ENCODE measurements around the gene CREB3. TPM values are rescaled to one million over a fixed set of nuclear protein-coding genes. Genes with fewer than 3 reads are reported as not detected.

The CREB3 gene
- total and polyA plus RNA-seq, 9 of the 15 experiments (the other 6 are each of a cell fraction or from before 2014, with no cell fraction given): 5.7 to 18.3 (median 14.9) TPM

DNA sequence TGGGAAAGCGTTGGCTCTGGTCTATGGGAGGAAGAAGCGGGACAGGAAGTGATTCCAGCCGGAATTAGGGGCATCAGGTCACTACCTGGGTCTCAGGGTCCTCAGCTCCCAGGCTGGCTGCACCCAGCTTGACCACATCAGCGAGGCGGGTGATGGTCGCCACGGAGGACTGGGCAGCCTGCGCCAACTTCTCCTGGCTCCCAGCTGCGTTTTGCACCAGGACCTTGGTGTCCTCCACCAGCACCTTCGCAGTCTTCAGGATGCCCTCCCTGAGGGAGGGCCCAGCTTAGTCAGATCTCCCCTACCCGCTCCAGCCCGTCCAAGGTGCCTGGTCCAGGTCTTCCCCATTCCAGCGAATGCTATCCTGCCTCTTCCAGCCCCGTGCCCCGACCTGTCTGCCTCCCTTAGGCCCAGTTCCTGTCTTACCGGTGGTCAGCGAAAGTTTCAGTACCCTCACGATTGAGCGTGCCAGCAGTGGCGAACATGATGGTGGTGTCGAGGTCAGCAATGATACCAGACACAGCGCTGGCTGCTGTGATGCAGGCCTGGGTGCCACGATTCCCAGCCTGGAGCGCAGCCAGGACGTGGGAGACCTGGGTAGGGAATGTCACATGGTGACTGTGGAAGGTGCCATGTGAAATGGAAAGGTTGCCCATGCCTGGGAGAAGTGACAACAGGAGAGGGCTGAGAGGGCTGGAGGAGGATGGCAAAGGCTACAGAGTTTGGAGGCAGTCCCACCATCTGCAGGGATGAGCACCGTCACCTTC, 28.4 kb upstream of the CREB3 start:
- Histone ChIP-seq H3K9ac (ENCODE audit: insufficient read depth in 1 of 2, low read depth in 2 of 2, low read length in 2 of 2) (no peak overlapping the region; a peak in 1 of 4 replicates), H3K27me3 (ENCODE audit: control insufficient read depth in 2 of 2, insufficient read depth in 2 of 2, low read length in 2 of 2) (no peaks in the 10 kb centered on the region), H3K4me3 (no peak overlapping the region), H3K79me2 (ENCODE audit: control insufficient read depth, insufficient read depth, low read length) (no peaks in the 10 kb centered on the region), H3K9me3 (replicated peaks; ENCODE audit: control insufficient read depth, insufficient read depth, low read depth, low read length) (no peaks in the 10 kb centered on the region), H3K9me1 (ENCODE audit: control insufficient read depth, insufficient read depth, low read length) (peaks cover 3% of the 10 kb centered on the region), H2AFZ (ENCODE audit: low read depth, low read length) (no peak overlapping the region), H3K27ac (ENCODE audit: extremely low read depth, low read depth, low read length) (no peak overlapping the region), H4K20me1 (replicated peaks; ENCODE audit: control insufficient read depth, insufficient read depth, low read length) (no peaks in the 10 kb centered on the region), H3K4me1 (replicated peaks in 1 of 2; ENCODE audit: control insufficient read depth in 2 of 2, insufficient read depth in 2 of 2, low read length in 2 of 2) (no peaks in the 10 kb centered on the region), H3K4me2 (ENCODE audit: insufficient read depth, low read length) (no peak overlapping the region), H3K36me3 (ENCODE audit: control insufficient read depth, insufficient read depth, low read length) (peaks cover 98% of the 10 kb centered on the region)
- in situ Hi-C loops (cut with MboI): no loop called here
- intact Hi-C loops (cut with micrococcal nuclease): no loop called here
- POLR2A ChIA-PET: interaction anchor here (0.9 to 1.0 kb wide), 2 partner anchors 11 to 12 kb away, joined by 4 read pairs; no protein-coding TSS in a partner anchor
- FAIRE-seq (no peak), ATAC-seq (no peak), DNase-seq (ENCODE audit: extremely low read depth in 1 of 4, low spot score in 3 of 4) (no peak)
- TSS peak; percentile 31 for BruUV-seq (replicated peaks)
- TF ChIP-seq FOXJ3 (CRISPR knock-in tag; IDR thresholded peaks at IDR 0.05) (no peak), POLR2G (IDR thresholded peaks at IDR 0.05; ENCODE audit: low read depth, low read length) (0 out of 2 replicates have a peak, but pooled peaks have one; percentile 43), RBFOX2 (IDR thresholded peaks at IDR 0.05; ENCODE audit: low read depth, low read length) (0 out of 2 replicates have a peak, but pooled peaks have one; percentile 27)
- WGBS (ENCODE audit: insufficient coverage, low coverage, missing lambda C conversion rate): 98% methylated on average over 21 of the region's 26 CpGs
- CTCF ChIA-PET (ENCODE audit: low intra/inter-chr PET ratio): no interaction called here

DNA sequence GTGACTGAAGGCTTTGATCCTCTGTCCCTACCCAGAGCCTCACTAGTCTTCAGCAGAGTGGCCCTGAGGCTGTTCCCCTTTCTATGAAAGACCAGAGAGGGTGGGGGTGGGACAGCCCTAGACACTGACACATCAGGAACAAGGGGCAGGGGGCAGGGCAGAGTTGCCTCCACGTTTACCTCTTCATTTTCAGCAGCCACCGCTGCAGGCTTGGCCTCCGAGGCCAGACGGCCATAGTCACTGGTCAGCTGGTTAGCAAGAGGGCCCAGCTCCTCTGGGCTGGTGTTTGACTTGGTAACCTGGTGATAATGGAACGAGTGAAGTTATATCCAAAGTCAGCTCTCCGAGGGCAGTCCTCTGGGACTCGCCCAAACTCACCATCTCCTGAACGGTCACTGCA, 27.1 kb upstream of the CREB3 start:
- FAIRE-seq: no peak
- DNase-seq (ENCODE audit: extremely low read depth in 1 of 4, low spot score in 3 of 4): no peak
- H3K27me3 ChIP-seq (ENCODE audit: control insufficient read depth in 2 of 2, insufficient read depth in 2 of 2, low read length in 2 of 2): no peaks in the 10 kb centered on the region
- H3K9ac ChIP-seq (ENCODE audit: insufficient read depth in 1 of 2, low read depth in 2 of 2, low read length in 2 of 2): no peak overlapping the region
- CTCF ChIA-PET (ENCODE audit: low intra/inter-chr PET ratio): no interaction called here
- H3K27ac ChIP-seq (ENCODE audit: extremely low read depth, low read depth, low read length): no peak overlapping the region
- H3K9me1 ChIP-seq (ENCODE audit: control insufficient read depth, insufficient read depth, low read length): peaks cover 3% of the 10 kb centered on the region
- 64% methylated on average over 6 of the region's 8 CpGs for WGBS (ENCODE audit: insufficient coverage, low coverage, missing lambda C conversion rate)
- ATAC-seq: no peak
- no peaks in the 10 kb centered on the region for H4K20me1 ChIP-seq (replicated peaks; ENCODE audit: control insufficient read depth, insufficient read depth, low read length)
- peaks cover 92% of the 10 kb centered on the region for H3K36me3 ChIP-seq (ENCODE audit: control insufficient read depth, insufficient read depth, low read length)
- intact Hi-C loops (cut with micrococcal nuclease): no loop called here
- no peak overlapping the region for H3K4me3 ChIP-seq
- H3K4me1 ChIP-seq (replicated peaks in 1 of 2; ENCODE audit: control insufficient read depth in 2 of 2, insufficient read depth in 2 of 2, low read length in 2 of 2): no peaks in the 10 kb centered on the region
- H3K79me2 ChIP-seq (ENCODE audit: control insufficient read depth, insufficient read depth, low read length): no peaks in the 10 kb centered on the region
- H3K9me3 ChIP-seq (replicated peaks; ENCODE audit: control insufficient read depth, insufficient read depth, low read depth, low read length): no peaks in the 10 kb centered on the region
- no TSS peak for BruUV-seq (replicated peaks)
- no peak overlapping the region for H3K4me2 ChIP-seq (ENCODE audit: insufficient read depth, low read length)
- H2AFZ ChIP-seq (ENCODE audit: low read depth, low read length): no peak overlapping the region
- POLR2A ChIA-PET: interaction anchor here (0.6 to 1.7 kb wide), 5 partner anchors 9 to 31 kb away, joined by 3 to 6 read pairs (median 4); no protein-coding TSS in a partner anchor
- in situ Hi-C loops (cut with MboI): no loop called here
- TF ChIP-seq L3MBTL2 (IDR thresholded peaks at IDR 0.05): no peak
- no peak for TF ChIP-seq ZNF507 (tag; conservative IDR thresholded peaks at IDR 0.05)
- no peak for TF ChIP-seq HOMEZ (CRISPR knock-in tag; IDR thresholded peaks at IDR 0.05)
- TF ChIP-seq, protein P1, sequence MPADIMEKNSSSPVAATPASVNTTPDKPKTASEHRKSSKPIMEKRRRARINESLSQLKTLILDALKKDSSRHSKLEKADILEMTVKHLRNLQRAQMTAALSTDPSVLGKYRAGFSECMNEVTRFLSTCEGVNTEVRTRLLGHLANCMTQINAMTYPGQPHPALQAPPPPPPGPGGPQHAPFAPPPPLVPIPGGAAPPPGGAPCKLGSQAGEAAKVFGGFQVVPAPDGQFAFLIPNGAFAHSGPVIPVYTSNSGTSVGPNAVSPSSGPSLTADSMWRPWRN (IDR thresholded peaks at IDR 0.05; ENCODE audit: low read depth): no peak
- no peak for TF ChIP-seq TAL1 (IDR thresholded peaks at IDR 0.05)
- no peak for TF ChIP-seq GTF2F1 (IDR thresholded peaks at IDR 0.05; ENCODE audit: low read depth, low read length)
- no peak for TF ChIP-seq DDX20 (tag; IDR thresholded peaks at IDR 0.05; ENCODE audit: low read depth)
